KBM-7 (cell line): ENCODE results near the gene SPRN.

Source experiments
- DNase-seq: peaks from one replicate; pipeline ENCODE4 v3.0.0-alpha.2; 2015
- in situ Hi-C: fragments of 300-500 bp; cut with MboI; formaldehyde crosslinking; loops from 2 replicates; pipeline ENCODE4 v1.14.3; 2020; ENCODE audit warnings: low sequenced_read_pairs, low pct_unique_long_range_greater_than_20kb, mixed read lengths

SPRN gene

GRCh38 chr10:133458021-133458709 is 33.7 kb upstream of the SPRN start:
- in situ Hi-C loops, result no loop called here
- DNase-seq, result no peak

GRCh38 chr10:133457100-133457841 is 32.8 kb upstream of the SPRN start:
- in situ Hi-C loops, result no loop called here
- no peak for DNase-seq

- in situ Hi-C loops, result no loop called here
- no peak for DNase-seq
Measured at GRCh38 chr10:133456041-133456951, 31.9 kb upstream of the SPRN start.

GRCh38 chr10:133455611-133456031 is 31.2 kb upstream of the SPRN start:
- in situ Hi-C loops, result no loop called here
- DNase-seq, result no peak

- in situ Hi-C loops, result no loop called here
- DNase-seq, result no peak
Measured at GRCh38 chr10:133455196-133455595, 30.8 kb upstream of the SPRN start.

- no peak for DNase-seq
Measured at GRCh38 chr10:133454204-133454893, 29.9 kb upstream of the SPRN start.

GRCh38 chr10:133453516-133454203 is 29.2 kb upstream of the SPRN start, which contains the start of gene SCART1:
TSS of gene SCART1 (plus strand) at chr10:133453945. CDS start at chr10:133453998, 53 bp downstream.
- in situ Hi-C loops, result no loop called here
- DNase-seq, result no peak

More at GRCh38 chr10:133454204-133454893, 29.9 kb upstream of the SPRN start:
- in situ Hi-C loops, result no loop called here

DNA sequence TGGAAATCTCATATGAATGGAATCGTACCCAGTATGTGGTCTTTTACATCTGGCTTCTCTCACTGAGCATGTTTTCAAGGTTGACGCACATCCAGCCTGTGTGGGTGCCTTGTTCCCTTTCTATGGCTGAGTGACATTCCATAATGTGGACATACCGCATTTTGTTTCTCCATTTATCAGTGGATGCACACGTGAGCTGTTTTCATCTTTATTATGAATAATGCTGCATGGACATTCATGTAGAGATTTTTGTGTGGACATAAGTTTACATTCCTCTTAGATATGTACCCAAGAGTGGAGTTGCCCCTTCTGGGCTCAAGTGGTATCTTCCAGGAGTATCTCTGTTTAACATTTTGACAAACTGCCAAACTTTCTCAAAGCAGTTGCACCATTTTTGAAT is 28.0 kb upstream of the SPRN start:
- in situ Hi-C loops, result no loop called here
- no peak for DNase-seq

GRCh38 chr10:133451346-133451745 is 26.9 kb upstream of the SPRN start:
- in situ Hi-C loops, result no loop called here
- DNase-seq, result no peak

- in situ Hi-C loops, result no loop called here
- no peak for DNase-seq
Measured at GRCh38 chr10:133448120-133448519, 23.7 kb upstream of the SPRN start.

DNA sequence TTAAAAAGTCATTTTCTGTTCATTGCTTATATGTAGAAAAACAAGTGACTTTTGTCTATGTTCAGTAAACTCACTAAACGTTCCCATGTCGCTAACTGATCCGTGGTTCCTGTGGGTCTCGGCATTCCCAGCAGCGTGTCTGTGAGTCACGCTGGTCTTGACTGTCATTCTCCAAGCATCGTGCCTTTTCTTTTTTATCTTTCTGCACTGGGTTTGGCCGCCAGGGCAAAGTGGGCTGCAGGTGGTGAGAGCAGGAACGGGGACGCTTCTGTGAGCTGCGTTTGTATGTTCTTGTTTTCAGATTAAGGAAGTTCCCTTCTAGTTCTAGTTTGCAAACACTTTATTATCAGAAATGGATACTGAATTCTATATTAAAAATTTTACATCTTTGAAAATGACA is 22.6 kb upstream of the SPRN start:
- in situ Hi-C loops, result no loop called here

DNA sequence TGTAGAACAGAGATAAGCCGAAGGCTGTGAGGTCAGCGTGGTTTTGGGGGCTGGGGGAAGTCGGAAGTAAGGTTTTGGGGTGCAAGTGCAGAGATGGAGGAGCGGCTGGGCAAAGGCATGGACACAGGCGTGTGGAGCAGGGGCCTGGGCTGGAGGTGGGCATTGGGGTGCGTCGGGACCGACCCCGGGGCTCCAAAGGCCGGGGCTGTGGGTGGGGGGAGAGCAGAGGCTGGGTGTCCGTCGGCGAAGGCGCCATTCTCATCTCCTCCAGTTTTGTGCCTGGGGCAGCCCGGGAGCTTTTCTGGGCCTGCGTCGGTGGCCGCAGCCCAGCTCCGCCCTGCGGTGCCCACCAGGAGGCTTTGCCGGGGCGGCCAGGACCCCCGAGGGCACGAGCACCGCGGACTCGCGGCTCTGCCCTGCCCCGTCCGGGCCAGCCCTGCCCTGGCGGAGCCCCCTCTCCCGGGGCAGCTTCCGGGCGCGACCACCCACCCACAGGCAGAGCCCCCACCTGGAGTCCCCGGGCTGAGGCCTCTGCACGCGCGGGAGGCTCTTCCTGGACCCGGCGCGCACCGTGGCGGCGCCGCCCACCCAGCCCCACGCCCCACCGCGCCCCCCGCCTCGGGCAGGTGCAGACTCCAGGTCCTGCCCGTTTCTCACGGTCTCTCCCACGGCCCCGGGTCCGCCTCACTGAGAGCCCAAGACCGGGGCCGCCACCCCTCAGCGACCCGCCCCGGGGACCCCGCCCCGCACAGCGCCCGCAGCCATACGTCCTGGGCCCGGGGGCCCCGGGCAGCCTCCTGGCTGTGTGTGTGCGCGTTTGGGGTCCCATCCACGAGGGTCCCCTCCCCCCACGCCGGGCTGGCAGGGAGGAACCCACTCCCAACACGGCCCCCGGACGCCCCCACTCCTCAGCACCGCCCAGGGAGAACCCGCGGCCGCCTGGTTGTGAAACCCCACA is 21.6 kb upstream of the SPRN start:
- in situ Hi-C loops, result no loop called here

More for the DNA sequence above, 22.6 kb upstream of the SPRN start:
- no peak for DNase-seq

GRCh38 chr10:133445268-133445732 is 20.9 kb upstream of the SPRN start:
- DNase-seq, result no peak
- in situ Hi-C loops, result no loop called here

More for the DNA sequence above, 21.6 kb upstream of the SPRN start:
- no peak for DNase-seq

DNA sequence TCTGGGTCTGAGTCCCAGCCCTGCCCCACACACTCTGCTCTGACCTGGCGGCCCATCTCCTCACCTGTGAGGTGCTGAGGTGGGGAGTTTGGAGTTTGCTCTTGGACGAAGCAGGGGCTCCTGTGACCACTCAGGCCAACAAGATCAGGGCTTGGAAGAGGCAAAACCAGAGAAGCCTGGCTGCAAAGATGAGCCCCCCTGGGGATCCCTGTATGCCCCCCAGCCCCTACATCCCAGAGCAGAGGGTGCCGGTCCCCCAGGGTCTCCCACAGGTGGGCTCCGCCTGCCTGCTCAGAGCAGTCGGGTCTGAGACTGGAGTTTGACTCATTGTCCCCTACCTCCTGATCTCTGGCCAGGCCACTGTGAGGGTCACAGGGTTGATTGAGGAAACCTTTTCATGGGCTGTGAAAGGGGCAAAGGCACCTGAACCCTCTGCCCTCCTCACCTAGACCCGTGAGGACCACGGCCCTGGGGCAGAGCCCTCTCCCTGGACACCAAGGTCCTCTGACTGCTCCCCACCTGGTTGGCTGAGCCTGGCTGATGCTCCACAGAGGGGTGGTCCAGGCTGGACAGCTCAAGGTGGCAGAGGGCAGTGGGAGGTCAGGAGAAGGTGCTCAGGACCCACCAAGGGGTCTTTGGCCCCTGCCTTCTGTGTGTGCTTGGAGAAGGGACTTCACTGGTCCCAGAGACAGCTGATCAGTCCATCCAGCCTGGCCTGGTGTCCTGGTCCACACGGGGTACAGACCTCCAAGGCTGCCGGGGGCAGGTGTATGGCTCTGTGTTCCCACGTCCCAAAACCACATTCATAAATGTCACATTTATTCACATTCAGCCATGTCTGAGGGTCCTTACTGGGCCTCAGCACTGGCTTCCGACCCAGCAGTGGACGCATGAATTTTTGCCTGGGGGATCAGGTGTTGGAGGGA is 20.2 kb upstream of the SPRN start:
- DNase-seq, result no peak
- in situ Hi-C loops, result no loop called here

- DNase-seq, result no peak
- in situ Hi-C loops, result no loop called here
Measured at GRCh38 chr10:133442967-133443924, 18.8 kb upstream of the SPRN start.
